Fibroblast of pulmonary artery (primary cell): Measurements from ENCODE around the gene IFIT1B.

Experiments used
- DNase-seq: peaks from one replicate; pipeline ENCODE4 v3.0.0-alpha.2; 2010; ENCODE audit warnings: low read depth
- H3K4me3 ChIP-seq: replicated peaks from 2 replicates; pipeline ENCODE4 v1.5.1; 2011; ENCODE audit warnings: low read depth, mild to moderate bottlenecking, control low read depth, low read length, moderate library complexity
- CTCF ChIP-seq: IDR thresholded peaks from 2 replicates; pipeline ENCODE4 v1.5.1; 2011; ENCODE audit warnings: mild to moderate bottlenecking, control low read depth, low read length, inconsistent platforms; ENCODE audit errors: missing control alignments

Gene IFIT1B

GRCh38 chr10:89357975-89358374, 19.9 kb upstream of the IFIT1B start:
- H3K4me3 ChIP-seq, result no peak overlapping the region
- TF ChIP-seq CTCF, result no peak
- no peak for DNase-seq

DNA sequence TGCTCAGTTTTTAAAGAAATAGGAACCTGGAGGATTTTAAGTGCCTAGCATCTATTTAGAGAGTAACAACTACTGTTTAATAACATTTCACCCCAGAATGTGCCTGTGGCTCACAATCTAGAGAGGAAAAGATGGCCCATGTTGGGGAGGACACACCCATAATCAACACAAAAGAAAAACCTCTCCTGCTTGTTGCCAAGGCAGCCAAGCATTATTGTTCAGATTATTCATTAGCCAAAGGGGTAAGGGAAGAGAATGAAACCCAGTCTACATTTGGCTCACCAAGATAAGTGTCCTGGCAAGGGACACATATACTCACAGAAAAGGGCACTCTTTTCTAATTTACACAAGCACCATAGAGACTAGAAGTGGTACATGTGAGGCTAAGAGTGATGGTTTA, 17.7 kb upstream of the IFIT1B start:
- no peak for TF ChIP-seq CTCF
- DNase-seq, result no peak
- H3K4me3 ChIP-seq, result no peak overlapping the region

DNA sequence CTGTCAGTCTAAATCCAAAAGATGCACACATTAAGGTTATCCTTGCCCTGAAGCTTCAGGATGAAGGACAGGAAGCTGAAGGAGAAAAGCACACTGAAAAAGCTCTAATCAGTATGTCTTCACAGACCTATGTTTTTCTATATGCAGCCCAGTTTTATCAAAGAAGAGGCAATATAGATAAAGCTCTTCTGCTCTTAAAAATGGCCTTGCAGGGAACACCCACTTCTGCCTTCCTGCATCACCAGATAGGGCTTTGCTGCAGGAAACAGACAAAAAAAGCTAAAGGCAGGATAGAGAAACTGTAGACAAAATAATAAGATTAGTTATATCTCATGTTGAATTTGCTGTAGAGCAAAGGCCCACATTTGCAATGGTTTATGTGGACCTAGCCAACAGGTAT, 14.9 kb upstream of the IFIT1B start:
- TF ChIP-seq CTCF, result no peak
- no peak overlapping the region for H3K4me3 ChIP-seq
- DNase-seq, result no peak

DNA sequence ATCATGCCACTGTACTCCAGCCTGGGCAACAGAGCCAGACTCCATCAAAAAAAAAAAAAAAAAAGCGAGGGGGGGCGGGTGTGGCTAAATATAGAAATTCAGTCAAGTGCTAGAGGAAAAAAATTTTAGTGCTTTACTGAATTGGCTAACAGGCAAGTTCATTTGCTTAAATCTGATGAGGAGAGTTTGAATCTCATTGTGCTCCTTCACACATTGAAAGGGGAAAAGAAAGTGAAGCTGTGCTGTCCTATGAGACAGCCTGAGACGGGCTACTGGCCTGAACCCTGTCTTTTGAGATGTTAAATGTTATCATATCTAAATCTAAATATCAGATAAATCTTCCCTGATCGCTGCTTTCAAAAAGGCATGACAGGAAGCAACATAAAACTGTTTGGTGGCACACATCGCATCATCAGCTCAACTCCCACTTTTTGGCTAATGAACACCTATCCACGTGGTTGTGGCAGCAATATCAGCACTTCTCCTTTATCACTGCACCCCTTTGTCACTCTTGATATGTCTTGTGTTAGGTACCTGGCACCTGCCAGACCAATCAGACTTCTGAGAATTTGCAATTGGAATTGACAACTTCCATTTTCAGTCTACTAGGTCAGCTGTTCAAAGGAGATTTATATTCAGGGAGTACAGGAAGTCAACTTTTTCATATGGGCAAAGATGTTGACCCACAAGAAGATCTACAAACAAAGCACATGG, 14.0 kb upstream of the IFIT1B start:
- H3K4me3 ChIP-seq, result no peak overlapping the region
- DNase-seq, result no peak
- no peak for TF ChIP-seq CTCF

- no peak for DNase-seq
- no peak for TF ChIP-seq CTCF
- no peak overlapping the region for H3K4me3 ChIP-seq
Observed at GRCh38 chr10:89364531-89364930, 13.3 kb upstream of the IFIT1B start.

- DNase-seq, result no peak
- no peak for TF ChIP-seq CTCF
- H3K4me3 ChIP-seq, result no peak overlapping the region
Observed at GRCh38 chr10:89367529-89367928, 10.3 kb upstream of the IFIT1B start.

- DNase-seq, result no peak
- no peak for TF ChIP-seq CTCF
- no peak overlapping the region for H3K4me3 ChIP-seq
Observed at GRCh38 chr10:89368129-89368528, 9.7 kb upstream of the IFIT1B start.
